Activated CD8-positive, alpha-beta memory T cell treated with anti-CD3 and anti-CD28 coated beads for 36 hours (primary cell): ENCODE measurements around the gene CDH19. TPM values are rescaled to one million over a fixed set of nuclear protein-coding genes. Genes with fewer than 3 reads are reported as not detected.
"Not testable (repeated sequence)": the region's sequence is repeated elsewhere in the genome, so short reads cannot be mapped to it uniquely, and the experiment has no call there.

Experiments
- CTCF ChIA-PET: fragments of 350-600 bp; sonication (Branson Sonifier 250); formaldehyde crosslinking; loops from one replicate; lab custom pipeline; 2021; ENCODE audit warnings: antibody characterized with exemption; lab: Charles Lee
- POLR2A ChIA-PET: fragments of 350-600 bp; sonication (Branson Sonifier 250); formaldehyde crosslinking; loops from one replicate; lab custom pipeline; 2021; ENCODE audit warnings: antibody characterized with exemption; lab: Charles Lee
- total RNA-seq, 2 experiments: library from RNA; stranded (reverse); gene quantifications; one replicate each; pipeline ENCODE4 v1.2.3, GENCODE V29; 2021

Gene CDH19
- total RNA-seq, 2 experiments from 2014 or later, result not detected

- ChIA-PET POLR2A (no interaction called here), CTCF (no interaction called here)
Measured at GRCh38 chr18:66495844-66496243, 108.0 kb downstream of the CDH19 start.

GRCh38 chr18:66473882-66474281 is 130.0 kb downstream of the CDH19 start:
- ChIA-PET POLR2A (no interaction called here), CTCF (no interaction called here)

GRCh38 chr18:66466184-66466583 is 137.7 kb downstream of the CDH19 start:
- POLR2A ChIA-PET, CTCF ChIA-PET: not testable (repeated sequence)

DNA sequence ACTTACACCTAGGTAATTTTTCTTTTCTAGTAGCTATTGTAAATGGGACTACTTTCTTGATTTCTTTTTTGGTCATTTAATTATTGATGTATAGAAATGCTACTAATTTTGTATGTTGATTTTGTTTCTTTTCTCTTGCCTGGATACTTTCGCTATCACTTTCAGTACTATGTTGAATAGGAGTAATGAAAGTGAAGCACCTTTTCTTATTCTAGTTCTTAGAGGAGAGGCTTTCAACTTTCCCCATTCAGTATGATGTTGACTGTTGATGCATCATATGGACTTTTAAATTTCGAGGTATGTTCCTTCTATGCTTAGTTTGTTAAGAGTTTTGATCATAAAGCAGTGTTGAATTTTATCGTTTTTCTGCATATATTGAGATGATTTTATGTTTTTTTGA is 142.5 kb downstream of the CDH19 start:
- ChIA-PET CTCF (no interaction called here), POLR2A (no interaction called here)

- POLR2A ChIA-PET, result no interaction called here
Measured at GRCh38 chr18:66457245-66457644, 146.6 kb downstream of the CDH19 start.

More at GRCh38 chr18:66457245-66457644, 146.6 kb downstream of the CDH19 start:
- CTCF ChIA-PET, result no interaction called here
